IMR-90 (cell line): ENCODE measurements around the gene CDH13. TPM values are rescaled to one million over a fixed set of nuclear protein-coding genes. Genes with fewer than 3 reads are reported as not detected.
A peak's percentile ranks its signal among the peaks of the same experiment; 100 is the strongest.

Source experiments
- ATAC-seq: fragments of 200-7000 bp; cut with Tn5 transposase; 2 replicates; pipeline ENCODE4 v1.9.1; 2020; ENCODE audit warnings: low read depth, mild to moderate bottlenecking, moderate library complexity
- BruUV-seq: library from RNA; stranded (reverse); fragments of 400-500 nt; replicated peaks from 2 replicates; lab custom pipeline; 2021; lab: Mats Ljungman, UMichigan
- CTCF ChIA-PET: fragments of 300-600 bp; formaldehyde crosslinking; extraction: SDS; loops from one replicate; lab custom pipeline; 2021; ENCODE audit warnings: antibody characterized with exemption; lab: Yijun Ruan, JAX
- POLR2A ChIA-PET: fragments of 300-600 bp; sonication (Branson Sonifier 250); formaldehyde crosslinking; loops from one replicate; lab custom pipeline; 2022; ENCODE audit warnings: antibody characterized with exemption; ENCODE audit not compliant: unreplicated experiment; lab: Charles Lee
- DNase-seq: peaks from one replicate; pipeline ENCODE4 v3.0.0; 2013
- H2AFZ ChIP-seq: replicated peaks from 2 replicates; pipeline ENCODE3; 2013; ENCODE audit warnings: low read length, mild to moderate bottlenecking; ENCODE audit not compliant: poor library complexity
- H2AK5ac ChIP-seq: 2 replicates; pipeline ENCODE4 v1.6.1; 2013; ENCODE audit warnings: low read depth, low read length, inconsistent platforms
- H2AK9ac ChIP-seq: replicated peaks from 2 replicates; pipeline ENCODE3; 2013; ENCODE audit warnings: mild to moderate bottlenecking, low read depth, low read length, moderate library complexity; ENCODE audit not compliant: poor library complexity
- H2BK120ac ChIP-seq: 2 replicates; pipeline ENCODE4 v1.6.1; 2013; ENCODE audit warnings: low read depth, low read length, inconsistent platforms
- H2BK15ac ChIP-seq: 3 replicates; pipeline ENCODE4 v1.6.1; 2013; ENCODE audit warnings: low read depth, low read length, inconsistent platforms
- H2BK20ac ChIP-seq: 2 replicates; pipeline ENCODE4 v1.6.1; 2013; ENCODE audit warnings: low read depth, mild to moderate bottlenecking, inconsistent platforms, low read length, moderate library complexity
- H2BK5ac ChIP-seq: 2 replicates; pipeline ENCODE4 v1.6.1; 2013; ENCODE audit warnings: mild to moderate bottlenecking, low read depth, low read length, inconsistent platforms; ENCODE audit not compliant: poor library complexity, severe bottlenecking
- H3K14ac ChIP-seq: replicated peaks from 2 replicates; pipeline ENCODE4 v1.6.1; 2013; ENCODE audit warnings: low read depth, low read length, inconsistent platforms
- H3K18ac ChIP-seq: 2 replicates; pipeline ENCODE4 v1.6.1; 2013; ENCODE audit warnings: low read depth, low read length, control low read depth
- H3K23ac ChIP-seq: 2 replicates; pipeline ENCODE4 v1.6.1; 2013; ENCODE audit warnings: low read depth, low read length, inconsistent platforms
- H3K27ac ChIP-seq: 2 replicates; pipeline ENCODE4 v1.5.1; 2013; ENCODE audit warnings: mild to moderate bottlenecking, control low read depth, low read length; ENCODE audit not compliant: insufficient read depth
- H3K27me3 ChIP-seq: 2 replicates; pipeline ENCODE4 v1.6.1; 2013; ENCODE audit warnings: low read length; ENCODE audit not compliant: control insufficient read depth, insufficient read depth
- H3K36me3 ChIP-seq: 2 replicates; pipeline ENCODE4 v1.6.1; 2013; ENCODE audit warnings: low read length, mixed read lengths; ENCODE audit not compliant: control insufficient read depth, insufficient read depth
- H3K4ac ChIP-seq: 2 replicates; pipeline ENCODE4 v1.6.1; 2013; ENCODE audit warnings: low read depth, low read length, inconsistent platforms
- H3K4me1 ChIP-seq: 2 replicates; pipeline ENCODE4 v1.6.1; 2013; ENCODE audit warnings: low read length, mixed read lengths; ENCODE audit not compliant: control insufficient read depth, insufficient read depth
- H3K4me2 ChIP-seq: 2 replicates; pipeline ENCODE4 v1.6.1; 2013; ENCODE audit warnings: low read depth, mild to moderate bottlenecking, control low read depth, low read length, moderate library complexity
- H3K4me3 ChIP-seq: 2 replicates; pipeline ENCODE4 v1.5.1; 2013; ENCODE audit warnings: low read depth, mild to moderate bottlenecking, control low read depth, low read length, moderate library complexity; ENCODE audit not compliant: insufficient read depth
- H3K56ac ChIP-seq: 2 replicates; pipeline ENCODE4 v1.6.1; 2013; ENCODE audit warnings: low read length, inconsistent platforms; ENCODE audit not compliant: insufficient read depth; ENCODE audit errors: extremely low read depth
- H3K79me1 ChIP-seq, 2 experiments: 2 replicates each; pipeline ENCODE4 v1.6.1; 2013; ENCODE audit warnings: low read length in 2 of 2, inconsistent platforms in 1 of 2, low read depth in 1 of 2
- H3K9ac ChIP-seq: 2 replicates; pipeline ENCODE4 v1.6.1; 2013; ENCODE audit warnings: low read depth, low read length, control low read depth
- H3K9me1 ChIP-seq: 2 replicates; pipeline ENCODE4 v1.6.1; 2013; ENCODE audit warnings: low read length, inconsistent platforms; ENCODE audit not compliant: insufficient read depth
- H3K9me3 ChIP-seq: 2 replicates; pipeline ENCODE4 v1.6.1; 2013; ENCODE audit warnings: low read length; ENCODE audit not compliant: control insufficient read depth, insufficient read depth
- H4K20me1 ChIP-seq: 2 replicates; pipeline ENCODE4 v1.6.1; 2013; ENCODE audit warnings: low read length, inconsistent platforms; ENCODE audit not compliant: insufficient read depth
- H4K5ac ChIP-seq: 2 replicates; pipeline ENCODE4 v1.6.1; 2013; ENCODE audit warnings: mild to moderate bottlenecking, low read depth, low read length, control low read depth
- H4K8ac ChIP-seq, 2 experiments: 2 replicates each; pipeline ENCODE4 v1.6.1; 2013; ENCODE audit warnings: low read depth in 2 of 2, low read length in 2 of 2, control low read depth in 1 of 2, inconsistent platforms in 1 of 2
- H4K91ac ChIP-seq: 2 replicates; pipeline ENCODE4 v1.6.1; 2013; ENCODE audit warnings: low read depth, low read length, inconsistent platforms; ENCODE audit not compliant: insufficient read depth
- MAFK ChIP-seq: IDR thresholded peaks from 2 replicates; pipeline ENCODE4 v1.6.1; 2012; ENCODE audit warnings: low read depth, low read length, improper control_type of control experiment
- POLR2A ChIP-seq: IDR thresholded peaks from 2 replicates; pipeline ENCODE4 v1.6.1; 2012; ENCODE audit warnings: mild to moderate bottlenecking, low read depth, low read length
- RAD21 ChIP-seq: IDR thresholded peaks from 2 replicates; pipeline ENCODE4 v1.6.1; 2012; ENCODE audit warnings: low read length, improper control_type of control experiment
- SMC3 ChIP-seq: fragments of 150-350 bp; IDR thresholded peaks from 2 replicates; pipeline ENCODE4 v1.6.1; 2016; ENCODE audit warnings: low read depth, mild to moderate bottlenecking, antibody characterized with exemption, low read length, moderate library complexity
- WGBS, 2 experiments: methylation state at CpG; one replicate each; pipeline versions ENCODE4 v1.1.5 to v1.1.7; 2013; ENCODE audit warnings: missing lambda C conversion rate in 2 of 2; ENCODE audit not compliant: insufficient read length in 1 of 2; ENCODE audit errors: extremely low coverage in 2 of 2; 5-methylcytosine and 5-hydroxymethylcytosine counted together
- dilution Hi-C: fragments of 300-500 bp; cut with HindIII; formaldehyde crosslinking; loops from one replicate; pipeline ENCODE4 v1.14.3; 2018; ENCODE audit warnings: low sequenced_read_pairs; ENCODE audit not compliant: unreplicated experiment
- in situ Hi-C: fragments of 300-500 bp; cut with MboI; formaldehyde crosslinking; loops from 3 replicates; pipeline ENCODE4 v1.14.3; 2019; ENCODE audit warnings: low sequenced_read_pairs, inconsistent platforms, mixed read lengths
- intact Hi-C: fragments of 100-400 bp; cut with micrococcal nuclease; formaldehyde crosslinking; loops from 2 replicates; pipeline ENCODE4 v1.10.0; 2022
- polyA plus RNA-seq, 3 experiments: library from polyadenylated mRNA; depleted of rRNA; stranded (reverse); fragments of >200 nt; gene quantifications; 2 replicates each; pipeline ENCODE4 v1.2.3, GENCODE V29; 2012; ENCODE audit warnings: low replicate concordance in 1 of 3
- total RNA-seq: library from RNA; depleted of rRNA; stranded (reverse); fragments of >200 nt; gene quantifications from 2 replicates; pipeline ENCODE4 v1.2.3, GENCODE V29; 2012
- TF ChIP-seq, protein P1 (sequence below): conservative IDR thresholded peaks from 2 replicates; pipeline ENCODE4 v1.5.1; 2012; ENCODE audit warnings: mild to moderate bottlenecking, low read depth, low read length, improper control_type of control experiment

CDH13 gene
- total and polyA plus RNA-seq, 2 of the 4 experiments (the other 2 are of a cell fraction), result 61.6 to 74.7 TPM

DNA sequence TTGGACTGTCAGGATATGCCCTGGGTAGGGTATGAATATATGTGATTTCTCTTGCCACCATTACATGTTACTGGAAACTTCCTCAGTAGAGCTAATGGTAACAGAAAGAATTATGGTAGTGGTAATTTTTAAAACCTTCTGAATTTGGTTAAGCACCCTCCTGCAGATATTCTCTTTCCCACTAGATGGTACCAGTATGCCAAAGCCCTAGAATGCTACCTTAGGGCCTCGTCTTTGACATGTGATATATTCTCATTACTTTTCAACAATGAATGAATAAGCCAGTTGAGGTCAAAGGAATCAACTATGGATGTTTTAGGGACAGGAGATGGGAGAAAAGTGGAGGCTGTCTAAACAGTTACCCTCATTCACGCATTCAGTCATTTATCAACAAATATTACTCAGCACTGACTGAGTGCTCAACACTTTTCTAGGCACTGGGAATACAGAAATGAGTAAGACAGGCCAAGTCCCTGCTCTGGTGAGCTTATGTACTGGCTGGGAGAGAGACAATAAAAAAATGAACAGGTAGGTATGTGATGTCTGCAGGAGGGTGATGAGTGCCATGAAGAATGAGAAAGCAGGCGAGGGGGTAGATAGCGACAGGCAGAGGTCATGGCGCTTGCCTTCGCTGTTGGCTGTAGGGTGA is 14.7 kb downstream of the CDH13 start:
- Histone ChIP-seq H3K79me1 (peaks cover 32 to 86% of the 10 kb centered on the region in 2 experiments), H3K14ac (peak overlapping the region; percentile 78; the same call in 1 of the 2 replicates), H4K91ac (peak overlapping the region; percentile 40; the same call in 1 of the 2 replicates), H3K18ac (no peak overlapping the region), H3K9me3 (no peaks in the 10 kb centered on the region), H3K27ac (no peak overlapping the region), H3K4me3 (no peak overlapping the region), H3K23ac (0 out of 2 replicates have a peak overlapping the region, but pooled peaks have one; percentile 12), H2BK120ac (peak overlapping the region; percentile 23; the same call in 1 of the 2 replicates), H3K9me1 (peaks cover 26% of the 10 kb centered on the region), H3K4me1 (peaks cover 14% of the 10 kb centered on the region), H2BK15ac (peak overlapping the region; percentile 79; the same call in 2 of the 3 replicates), H3K56ac (no peak overlapping the region), H2AK9ac (no peak overlapping the region), H3K36me3 (no peaks in the 10 kb centered on the region), H3K9ac (no peak overlapping the region), H2BK20ac (peak overlapping the region; percentile 82), H3K4ac (peak overlapping the region; percentile 53), H2AFZ (no peak overlapping the region), H4K20me1 (no peaks in the 10 kb centered on the region), H2BK5ac (no peak overlapping the region), H3K4me2 (no peak overlapping the region), H4K5ac (no peak overlapping the region), H2AK5ac (peak overlapping the region; percentile 83), H3K27me3 (no peaks in the 10 kb centered on the region), H4K8ac (peak overlapping the region; percentile 19 to 22; a peak in 1 of 4 replicates)
- DNase-seq (peak; percentile 57), ATAC-seq (peak; percentile 31; the same call in 1 of the 2 replicates)
- TF ChIP-seq RAD21 (peak; percentile 72), SMC3 (peak; percentile 64), POLR2A (no peak), MAFK (no peak)
- TF ChIP-seq, protein P1, sequence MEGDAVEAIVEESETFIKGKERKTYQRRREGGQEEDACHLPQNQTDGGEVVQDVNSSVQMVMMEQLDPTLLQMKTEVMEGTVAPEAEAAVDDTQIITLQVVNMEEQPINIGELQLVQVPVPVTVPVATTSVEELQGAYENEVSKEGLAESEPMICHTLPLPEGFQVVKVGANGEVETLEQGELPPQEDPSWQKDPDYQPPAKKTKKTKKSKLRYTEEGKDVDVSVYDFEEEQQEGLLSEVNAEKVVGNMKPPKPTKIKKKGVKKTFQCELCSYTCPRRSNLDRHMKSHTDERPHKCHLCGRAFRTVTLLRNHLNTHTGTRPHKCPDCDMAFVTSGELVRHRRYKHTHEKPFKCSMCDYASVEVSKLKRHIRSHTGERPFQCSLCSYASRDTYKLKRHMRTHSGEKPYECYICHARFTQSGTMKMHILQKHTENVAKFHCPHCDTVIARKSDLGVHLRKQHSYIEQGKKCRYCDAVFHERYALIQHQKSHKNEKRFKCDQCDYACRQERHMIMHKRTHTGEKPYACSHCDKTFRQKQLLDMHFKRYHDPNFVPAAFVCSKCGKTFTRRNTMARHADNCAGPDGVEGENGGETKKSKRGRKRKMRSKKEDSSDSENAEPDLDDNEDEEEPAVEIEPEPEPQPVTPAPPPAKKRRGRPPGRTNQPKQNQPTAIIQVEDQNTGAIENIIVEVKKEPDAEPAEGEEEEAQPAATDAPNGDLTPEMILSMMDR, result peak; percentile 61
- WGBS, 2 experiments, result no CpG with 5 or more reads among the region's 6 CpGs
- in situ Hi-C loops, result no loop called here
- CTCF ChIA-PET, result interaction anchor here (0.7 to 2.0 kb wide), 4 partner anchors 10 to 377 kb away, joined by 3 to 12 read pairs (median 6); no protein-coding TSS in a partner anchor
- POLR2A ChIA-PET, result no interaction called here
- intact Hi-C loops, result loop anchor here (1.0 kb wide), 1 partner anchor 574 kb away; no protein-coding TSS in a partner anchor
- no TSS peak for BruUV-seq
- dilution Hi-C loops, result no loop called here
